ENCODE measurements around the gene PNCK.

PNCK gene

GRCh38 chrX:153662266-153662665 lies 11.3 kb downstream of the PNCK start:
- Histone ChIP-seq H3K4me1 (ENCODE audit: insufficient read depth, insufficient read length) (no peaks in the 10 kb centered on the region), H3K9ac (ENCODE audit: insufficient read length, low read depth) (no peak overlapping the region), H3K9me3 (ENCODE audit: insufficient read depth, low read length) (no peaks in the 10 kb centered on the region), H3K27me3 (ENCODE audit: insufficient read depth, insufficient read length) (peaks cover 6% of the 10 kb centered on the region), H3K36me3 (ENCODE audit: insufficient read depth, insufficient read length, low read length) (no peaks in the 10 kb centered on the region), H3K4me3 (ENCODE audit: insufficient read length, low read depth) (no peak overlapping the region)
- DNase-seq (ENCODE audit: low read depth, low spot score), result no peak
- no peak for TF ChIP-seq YY1 (IDR thresholded peaks at IDR 0.05; ENCODE audit: insufficient read depth, insufficient read length)
- no peak for TF ChIP-seq SUZ12 (IDR thresholded peaks at IDR 0.05; ENCODE audit: extremely low read depth, insufficient read depth, insufficient read length)
- TF ChIP-seq ZNF274 (IDR thresholded peaks at IDR 0.05; ENCODE audit: low read depth, low read length), result no peak

GRCh38 chrX:153659268-153659667 lies 14.3 kb downstream of the PNCK start:
- TF ChIP-seq ZNF274 (IDR thresholded peaks at IDR 0.05; ENCODE audit: low read depth, low read length) (no peak), SUZ12 (IDR thresholded peaks at IDR 0.05; ENCODE audit: extremely low read depth, insufficient read depth, insufficient read length) (no peak), YY1 (IDR thresholded peaks at IDR 0.05; ENCODE audit: insufficient read depth, insufficient read length) (no peak)
- DNase-seq (ENCODE audit: low read depth, low spot score), result no peak
- no peak overlapping the region for H3K9ac ChIP-seq (ENCODE audit: insufficient read length, low read depth)
- H3K4me1 ChIP-seq (ENCODE audit: insufficient read depth, insufficient read length), result no peaks in the 10 kb centered on the region
- no peaks in the 10 kb centered on the region for H3K9me3 ChIP-seq (ENCODE audit: insufficient read depth, low read length)
- H3K36me3 ChIP-seq (ENCODE audit: insufficient read depth, insufficient read length, low read length), result no peaks in the 10 kb centered on the region
- H3K27me3 ChIP-seq (ENCODE audit: insufficient read depth, insufficient read length), result peaks cover 6% of the 10 kb centered on the region
- no peak overlapping the region for H3K4me3 ChIP-seq (ENCODE audit: insufficient read length, low read depth)

GRCh38 chrX:153657161-153657560 lies 16.5 kb downstream of the PNCK start:
- TF ChIP-seq YY1 (IDR thresholded peaks at IDR 0.05; ENCODE audit: insufficient read depth, insufficient read length) (no peak), ZNF274 (IDR thresholded peaks at IDR 0.05; ENCODE audit: low read depth, low read length) (no peak)
- Histone ChIP-seq H3K9me3 (ENCODE audit: insufficient read depth, low read length) (no peaks in the 10 kb centered on the region), H3K4me1 (ENCODE audit: insufficient read depth, insufficient read length) (no peaks in the 10 kb centered on the region), H3K27me3 (ENCODE audit: insufficient read depth, insufficient read length) (peaks cover 6% of the 10 kb centered on the region), H3K36me3 (ENCODE audit: insufficient read depth, insufficient read length, low read length) (no peaks in the 10 kb centered on the region), H3K4me3 (ENCODE audit: insufficient read length, low read depth) (no peak overlapping the region), H3K9ac (ENCODE audit: insufficient read length, low read depth) (no peak overlapping the region)
- no peak for DNase-seq (ENCODE audit: low read depth, low spot score)

GRCh38 chrX:153653556-153653955 lies 20.1 kb downstream of the PNCK start:
- Histone ChIP-seq H3K9me3 (ENCODE audit: insufficient read depth, low read length) (no peaks in the 10 kb centered on the region), H3K27me3 (ENCODE audit: insufficient read depth, insufficient read length) (peaks cover 9% of the 10 kb centered on the region), H3K4me1 (ENCODE audit: insufficient read depth, insufficient read length) (no peaks in the 10 kb centered on the region), H3K36me3 (ENCODE audit: insufficient read depth, insufficient read length, low read length) (no peaks in the 10 kb centered on the region), H3K4me3 (ENCODE audit: insufficient read length, low read depth) (no peak overlapping the region), H3K9ac (ENCODE audit: insufficient read length, low read depth) (no peak overlapping the region)
- no peak for TF ChIP-seq ZNF274 (IDR thresholded peaks at IDR 0.05; ENCODE audit: low read depth, low read length)
- TF ChIP-seq YY1 (IDR thresholded peaks at IDR 0.05; ENCODE audit: insufficient read depth, insufficient read length), result no peak
- no peak for DNase-seq (ENCODE audit: low read depth, low spot score)

- Histone ChIP-seq H3K9me3 (ENCODE audit: insufficient read depth, low read length) (no peaks in the 10 kb centered on the region), H3K9ac (ENCODE audit: insufficient read length, low read depth) (no peak overlapping the region), H3K27me3 (ENCODE audit: insufficient read depth, insufficient read length) (peaks cover 26% of the 10 kb centered on the region), H3K36me3 (ENCODE audit: insufficient read depth, insufficient read length, low read length) (no peaks in the 10 kb centered on the region), H3K4me1 (ENCODE audit: insufficient read depth, insufficient read length) (no peaks in the 10 kb centered on the region), H3K4me3 (ENCODE audit: insufficient read length, low read depth) (no peak overlapping the region)
- no peak for DNase-seq (ENCODE audit: low read depth, low spot score)
- TF ChIP-seq YY1 (IDR thresholded peaks at IDR 0.05; ENCODE audit: insufficient read depth, insufficient read length), result no peak
- TF ChIP-seq SUZ12 (IDR thresholded peaks at IDR 0.05; ENCODE audit: extremely low read depth, insufficient read depth, insufficient read length), result no peak
- no peak for TF ChIP-seq ZNF274 (IDR thresholded peaks at IDR 0.05; ENCODE audit: low read depth, low read length)
Measured at GRCh38 chrX:153651540-153652079, 22.0 kb downstream of the PNCK start.

- no peak for DNase-seq (ENCODE audit: low read depth, low spot score)
- H3K27me3 ChIP-seq (ENCODE audit: insufficient read depth, insufficient read length), result peaks cover 32% of the 10 kb centered on the region
- H3K9ac ChIP-seq (ENCODE audit: insufficient read length, low read depth), result no peak overlapping the region
Measured at GRCh38 chrX:153650959-153651358, 22.7 kb downstream of the PNCK start.

GRCh38 chrX:153649915-153650782 lies 23.5 kb downstream of the PNCK start:
- Histone ChIP-seq H3K9me3 (ENCODE audit: insufficient read depth, low read length) (no peaks in the 10 kb centered on the region), H3K9ac (ENCODE audit: insufficient read length, low read depth) (no peak overlapping the region), H3K4me1 (ENCODE audit: insufficient read depth, insufficient read length) (no peaks in the 10 kb centered on the region), H3K27me3 (ENCODE audit: insufficient read depth, insufficient read length) (peaks cover 40% of the 10 kb centered on the region), H3K36me3 (ENCODE audit: insufficient read depth, insufficient read length, low read length) (no peaks in the 10 kb centered on the region), H3K4me3 (ENCODE audit: insufficient read length, low read depth) (no peak overlapping the region)
- TF ChIP-seq YY1 (IDR thresholded peaks at IDR 0.05; ENCODE audit: insufficient read depth, insufficient read length) (no peak), ZNF274 (IDR thresholded peaks at IDR 0.05; ENCODE audit: low read depth, low read length) (no peak), SUZ12 (IDR thresholded peaks at IDR 0.05; ENCODE audit: extremely low read depth, insufficient read depth, insufficient read length) (no peak)
- DNase-seq (ENCODE audit: low read depth, low spot score), result no peak

More at GRCh38 chrX:153650959-153651358, 22.7 kb downstream of the PNCK start:
- Histone ChIP-seq H3K4me1 (ENCODE audit: insufficient read depth, insufficient read length) (no peaks in the 10 kb centered on the region), H3K36me3 (ENCODE audit: insufficient read depth, insufficient read length, low read length) (no peaks in the 10 kb centered on the region), H3K9me3 (ENCODE audit: insufficient read depth, low read length) (no peaks in the 10 kb centered on the region), H3K4me3 (ENCODE audit: insufficient read length, low read depth) (no peak overlapping the region)
- TF ChIP-seq ZNF274 (IDR thresholded peaks at IDR 0.05; ENCODE audit: low read depth, low read length), result no peak
- TF ChIP-seq SUZ12 (IDR thresholded peaks at IDR 0.05; ENCODE audit: extremely low read depth, insufficient read depth, insufficient read length), result no peak
- TF ChIP-seq YY1 (IDR thresholded peaks at IDR 0.05; ENCODE audit: insufficient read depth, insufficient read length), result no peak

Measured in NT2/D1 (cell line).